SJCRH30 (cell line): ENCODE results near the gene CD79A. TPM values are rescaled to one million over a fixed set of nuclear protein-coding genes. Genes with fewer than 3 reads are reported as not detected.

ENCODE experiments used
- DNase-seq, 2 experiments: peaks; one replicate each; pipeline ENCODE4 v3.0.0-alpha.2; 2015 to 2020
- H3K27ac ChIP-seq: fragments of 250-450 bp; sonication (Bioruptor Pico); 2 replicates; pipeline ENCODE4 v1.5.1; 2020; ENCODE audit warnings: mild to moderate bottlenecking, moderate library complexity
- H3K27me3 ChIP-seq: fragments of 250-450 bp; sonication (Bioruptor Pico); 2 replicates; pipeline ENCODE4 v1.5.1; 2020; ENCODE audit warnings: mild to moderate bottlenecking, moderate library complexity
- H3K36me3 ChIP-seq: fragments of 250-450 bp; sonication (Bioruptor Pico); 2 replicates; pipeline ENCODE4 v1.5.1; 2020; ENCODE audit warnings: mild to moderate bottlenecking, moderate library complexity
- H3K4me1 ChIP-seq: fragments of 250-450 bp; sonication (Bioruptor Pico); 2 replicates; pipeline ENCODE4 v1.5.1; 2020; ENCODE audit warnings: mild to moderate bottlenecking, moderate library complexity
- H3K4me3 ChIP-seq: fragments of 250-450 bp; sonication (Bioruptor Pico); 2 replicates; pipeline ENCODE4 v1.5.1; 2020; ENCODE audit warnings: mild to moderate bottlenecking, moderate library complexity
- H3K9me3 ChIP-seq: fragments of 250-450 bp; sonication (Bioruptor Pico); replicated peaks from 2 replicates; pipeline ENCODE4 v1.5.1; 2020; ENCODE audit warnings: mild to moderate bottlenecking, moderate library complexity
- total RNA-seq: library from RNA; depleted of rRNA; stranded (reverse); fragments of >200 nt; shearing (Covaris generic); gene quantifications from 2 replicates; pipeline ENCODE4 v1.2.3, GENCODE V29; 2014

The CD79A gene
- total RNA-seq, 1 experiment from 2014 or later: 0.61 TPM

- H3K4me3 ChIP-seq: no peak overlapping the region
- no peak for DNase-seq
- no peaks in the 10 kb centered on the region for H3K9me3 ChIP-seq
- no peaks in the 10 kb centered on the region for H3K4me1 ChIP-seq
- H3K36me3 ChIP-seq: no peaks in the 10 kb centered on the region
- H3K27ac ChIP-seq: no peak overlapping the region
- H3K27me3 ChIP-seq: peaks cover 25% of the 10 kb centered on the region
These were observed 46.1 kb downstream of the CD79A start for GRCh38 chr19:41923045-41923788.

GRCh38 chr19:41924151-41925145 is 47.4 kb downstream of the CD79A start:
- H3K27me3 ChIP-seq: peaks cover 32% of the 10 kb centered on the region

DNA sequence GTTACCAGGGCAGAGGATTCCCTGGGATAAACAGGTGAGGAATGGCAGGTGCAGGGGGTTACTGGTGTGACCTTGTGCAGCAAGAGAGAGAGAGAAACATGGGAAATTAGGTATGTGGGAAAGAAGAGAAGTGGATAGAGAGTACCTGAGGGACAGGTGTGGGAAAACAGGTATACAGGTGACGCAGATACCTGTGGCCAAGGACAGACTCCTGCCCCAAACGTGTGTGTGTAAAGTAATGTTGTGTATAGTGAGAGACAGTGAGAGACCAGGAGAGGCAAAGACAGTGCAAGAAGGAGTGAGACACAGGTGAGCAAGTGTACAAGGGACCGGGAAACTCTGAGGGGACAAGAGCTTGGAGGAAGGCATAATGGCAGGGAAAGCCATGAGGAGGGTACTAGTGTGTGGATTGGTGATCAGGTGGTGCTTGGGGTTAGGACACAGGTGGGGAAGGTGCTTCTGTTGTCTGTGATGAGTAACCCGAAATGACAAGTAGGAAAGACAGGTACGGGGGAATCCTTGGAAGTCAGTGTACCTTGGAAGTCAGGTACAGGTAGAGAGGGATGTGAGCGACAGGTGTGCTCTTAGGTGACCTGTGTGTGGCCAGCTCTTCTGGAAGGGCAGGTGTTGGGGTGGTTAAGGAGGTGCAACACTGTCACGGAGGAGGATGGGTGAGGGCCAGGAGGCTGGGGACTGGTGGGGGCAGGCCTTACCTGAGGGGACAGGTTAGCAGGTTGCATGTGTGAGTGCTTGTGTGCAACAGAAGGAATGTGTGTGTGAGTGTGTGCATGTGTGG is 48.3 kb downstream of the CD79A start:
- Histone ChIP-seq H3K4me3 (no peak overlapping the region), H3K36me3 (no peaks in the 10 kb centered on the region), H3K27me3 (peaks cover 41% of the 10 kb centered on the region), H3K9me3 (no peaks in the 10 kb centered on the region), H3K4me1 (no peaks in the 10 kb centered on the region), H3K27ac (no peak overlapping the region)
- no peak for DNase-seq

More at GRCh38 chr19:41924151-41925145, 47.4 kb downstream of the CD79A start:
- no peaks in the 10 kb centered on the region for H3K9me3 ChIP-seq
- H3K27ac ChIP-seq: no peak overlapping the region
- H3K36me3 ChIP-seq: no peaks in the 10 kb centered on the region
- no peak overlapping the region for H3K4me3 ChIP-seq
- no peak for DNase-seq
- no peaks in the 10 kb centered on the region for H3K4me1 ChIP-seq

DNA sequence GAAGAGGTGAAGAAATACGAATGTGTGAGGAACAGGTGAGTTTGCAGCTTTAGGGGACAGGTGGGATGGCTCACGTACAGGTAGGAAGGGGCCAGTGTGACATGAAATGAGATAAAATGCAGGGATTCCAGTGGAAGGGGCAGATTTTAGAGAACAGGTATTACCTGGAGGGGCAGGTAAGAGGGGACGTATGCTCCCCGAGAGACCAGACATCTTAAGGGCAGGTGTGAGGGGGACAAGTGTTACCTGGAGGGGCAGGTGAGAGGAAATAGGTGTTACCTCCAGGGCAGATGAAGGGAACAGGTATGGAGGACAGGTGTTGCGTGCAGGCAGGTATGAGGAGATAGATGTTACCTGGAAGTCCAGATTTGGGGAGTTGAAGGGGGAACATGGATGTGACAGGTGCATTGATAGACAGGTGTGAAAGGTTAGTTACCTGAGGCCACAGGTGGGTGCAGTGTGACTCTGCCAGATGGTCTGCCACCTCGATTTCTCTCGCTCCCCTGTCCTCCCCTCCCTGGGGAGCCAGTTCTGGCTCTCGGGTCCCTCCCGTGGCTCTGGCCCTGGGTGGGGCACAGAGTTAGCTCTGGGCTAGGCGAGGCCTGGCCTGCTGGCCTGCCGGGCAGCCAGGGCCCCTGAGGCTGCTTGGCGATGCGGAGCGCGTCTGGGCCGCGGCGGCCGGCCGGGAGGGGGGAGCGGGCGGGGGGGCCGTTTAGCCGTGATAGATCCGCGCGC is 49.1 kb downstream of the CD79A start:
- H3K4me3 ChIP-seq: no peak overlapping the region
- no peak for DNase-seq
- no peak overlapping the region for H3K27ac ChIP-seq
- H3K9me3 ChIP-seq: no peaks in the 10 kb centered on the region
- no peaks in the 10 kb centered on the region for H3K4me1 ChIP-seq
- H3K36me3 ChIP-seq: no peaks in the 10 kb centered on the region
- peaks cover 49% of the 10 kb centered on the region for H3K27me3 ChIP-seq

DNA sequence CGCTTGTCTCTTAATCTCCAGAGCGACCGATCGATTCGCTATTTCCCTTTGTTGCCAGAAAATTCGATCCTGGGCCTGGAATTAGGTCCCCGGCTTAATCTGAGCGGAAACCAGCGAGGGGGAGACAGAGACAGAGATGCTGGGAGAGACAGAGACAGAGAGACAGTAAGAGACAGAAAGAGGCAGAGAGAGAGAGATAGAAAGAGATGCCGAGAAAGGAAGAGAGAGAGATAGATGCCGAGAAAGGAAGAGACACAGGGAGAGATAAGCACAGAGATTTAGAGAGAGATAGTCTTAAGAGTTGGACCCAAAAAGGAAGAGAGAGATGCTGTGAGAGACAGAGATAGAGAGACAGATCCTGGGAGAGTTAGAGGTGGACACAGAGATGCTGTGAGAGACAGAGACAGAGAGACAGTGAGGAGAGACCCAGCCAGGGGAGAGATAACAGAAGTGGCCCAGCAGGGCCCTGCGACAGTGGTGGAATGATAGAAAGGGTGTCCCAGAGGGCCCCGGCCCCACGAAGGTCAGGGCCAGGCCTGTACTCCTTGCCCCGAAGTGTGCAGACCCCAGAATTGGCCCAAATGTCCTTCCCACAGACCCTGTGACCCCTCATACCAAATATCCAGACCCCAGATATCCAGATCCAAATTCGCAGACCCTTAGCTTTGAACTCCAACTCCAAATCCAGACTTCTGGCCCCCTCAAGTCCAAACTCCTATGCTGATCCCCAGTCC is 49.9 kb downstream of the CD79A start:
- Histone ChIP-seq H3K4me3 (no peak overlapping the region), H3K4me1 (no peaks in the 10 kb centered on the region; the same call in 1 of the 2 replicates), H3K9me3 (no peaks in the 10 kb centered on the region), H3K36me3 (no peaks in the 10 kb centered on the region), H3K27me3 (peaks cover 56% of the 10 kb centered on the region), H3K27ac (no peak overlapping the region)
- no peak for DNase-seq

GRCh38 chr19:41927497-41928192 is 50.6 kb downstream of the CD79A start:
- Histone ChIP-seq H3K36me3 (no peaks in the 10 kb centered on the region), H3K27me3 (peaks cover 56% of the 10 kb centered on the region), H3K4me1 (peaks cover 6% of the 10 kb centered on the region), H3K9me3 (no peaks in the 10 kb centered on the region), H3K27ac (no peak overlapping the region), H3K4me3 (no peak overlapping the region)
- DNase-seq: no peak

DNA sequence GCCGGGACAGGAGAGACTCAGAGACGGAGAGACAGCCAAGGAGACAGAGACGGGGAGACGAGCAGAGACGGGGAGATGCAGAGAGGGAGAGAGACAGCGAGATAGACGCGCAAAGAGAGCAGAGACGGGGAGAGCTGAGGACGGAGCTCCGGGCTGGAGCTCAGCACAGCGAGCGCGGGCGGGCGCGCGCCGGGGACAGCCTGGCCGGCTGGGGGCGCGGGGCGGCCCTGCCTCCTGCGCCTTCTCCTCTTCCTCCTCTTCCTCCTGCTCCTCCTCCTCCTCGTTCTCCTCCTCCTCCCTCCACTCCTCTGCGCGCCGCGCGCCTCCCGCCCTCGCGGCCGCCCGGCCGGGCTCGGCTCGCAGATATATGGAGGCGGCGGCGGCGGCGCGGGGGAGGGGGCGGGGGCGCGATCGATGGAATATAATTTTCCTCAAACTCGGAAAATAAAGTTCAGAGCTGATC is 51.2 kb downstream of the CD79A start, which contains the start of gene ERFL:
ERFL (minus strand) TSS at position 229 of the 463 bp plus-strand sequence. CDS start 15,530 bp downstream, outside the sequence.
- peaks cover 7% of the 10 kb centered on the region for H3K4me1 ChIP-seq
- no peak for DNase-seq
- H3K36me3 ChIP-seq: no peaks in the 10 kb centered on the region
- peaks cover 59% of the 10 kb centered on the region for H3K27me3 ChIP-seq
- H3K27ac ChIP-seq: no peak within 1 kb of the TSS
- H3K4me3 ChIP-seq: no peak within 1 kb of the TSS
- H3K9me3 ChIP-seq: no peaks in the 10 kb centered on the region

DNA sequence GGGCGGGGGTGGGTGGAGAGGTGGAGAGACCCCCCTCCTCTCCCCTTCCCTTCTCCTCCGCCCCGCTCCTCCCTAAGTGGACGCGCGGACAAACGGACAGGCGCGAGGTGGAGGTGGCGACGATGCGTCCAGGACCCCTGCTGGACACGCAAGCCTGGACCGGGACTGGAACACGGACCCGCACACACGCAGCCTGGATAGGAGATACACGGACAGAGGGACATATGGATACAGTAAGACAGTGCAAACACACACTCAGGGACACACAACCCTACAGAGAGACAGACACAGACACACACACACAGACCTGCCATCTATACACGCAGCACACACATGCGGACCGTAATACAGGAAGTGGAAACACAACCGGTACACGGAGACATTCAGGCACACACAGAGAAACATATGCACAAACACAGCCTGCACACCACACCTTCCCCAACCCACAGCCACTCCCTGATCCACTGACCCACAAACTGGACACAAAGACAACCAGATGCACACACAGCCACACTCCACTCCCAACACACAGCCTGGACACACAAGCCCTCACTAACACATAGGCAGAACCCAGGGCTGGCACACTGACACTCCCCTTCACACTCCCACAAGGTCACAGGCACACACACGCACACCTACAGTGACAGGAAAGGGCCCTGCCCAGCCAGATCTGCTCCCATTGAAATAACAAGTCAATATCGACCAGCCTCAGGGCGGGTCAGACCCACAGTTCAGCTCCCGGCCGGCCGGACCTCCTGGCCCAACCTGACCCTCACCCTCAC is 51.9 kb downstream of the CD79A start:
- Histone ChIP-seq H3K4me3 (no peak overlapping the region), H3K27ac (no peak overlapping the region), H3K27me3 (peaks cover 65% of the 10 kb centered on the region), H3K36me3 (no peaks in the 10 kb centered on the region), H3K4me1 (peaks cover 7% of the 10 kb centered on the region), H3K9me3 (no peaks in the 10 kb centered on the region)
- DNase-seq: no peak

DNA sequence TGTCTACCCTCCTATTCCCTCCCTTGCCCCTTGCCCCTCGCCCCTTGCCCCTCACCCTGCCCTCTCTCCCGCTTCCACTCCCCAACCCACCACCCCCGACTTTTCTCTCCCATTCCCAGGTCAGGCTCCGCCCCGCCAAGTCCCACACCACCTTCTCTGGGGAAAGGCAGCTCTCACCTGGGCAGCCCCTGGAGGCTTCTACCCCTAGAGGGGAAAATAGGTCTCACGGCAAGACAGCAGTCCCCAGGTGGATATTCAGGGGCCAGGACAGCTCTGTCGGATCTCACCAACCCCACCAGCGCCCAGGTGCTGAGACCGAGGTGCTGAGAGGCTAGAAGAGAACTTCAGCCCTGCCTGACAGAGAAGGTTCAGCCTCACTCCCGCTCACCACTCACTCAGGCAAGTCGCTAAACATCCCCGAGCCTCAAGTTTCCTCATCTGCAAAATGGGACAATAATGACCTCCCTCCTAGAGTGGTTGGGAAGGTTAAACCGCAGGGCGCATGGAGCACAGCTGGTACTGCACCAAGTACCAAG is 52.5 kb downstream of the CD79A start:
- H3K4me1 ChIP-seq: peaks cover 7% of the 10 kb centered on the region
- H3K4me3 ChIP-seq: no peak overlapping the region
- no peak for DNase-seq
- no peak overlapping the region for H3K27ac ChIP-seq
- peaks cover 69% of the 10 kb centered on the region for H3K27me3 ChIP-seq
- no peaks in the 10 kb centered on the region for H3K9me3 ChIP-seq
- H3K36me3 ChIP-seq: no peaks in the 10 kb centered on the region

GRCh38 chr19:41930322-41930722 is 53.2 kb downstream of the CD79A start:
- no peak for DNase-seq
- H3K4me1 ChIP-seq: peaks cover 11% of the 10 kb centered on the region
- H3K4me3 ChIP-seq: no peak overlapping the region
- H3K36me3 ChIP-seq: no peaks in the 10 kb centered on the region
- no peak overlapping the region for H3K27ac ChIP-seq
- H3K27me3 ChIP-seq: peaks cover 74% of the 10 kb centered on the region
- H3K9me3 ChIP-seq: no peaks in the 10 kb centered on the region
